HepG2 (cell line): ENCODE data around the gene SLITRK2. TPM values are rescaled to one million over a fixed set of nuclear protein-coding genes. Genes with fewer than 3 reads are reported as not detected.

Experiments
- ATAC-seq: fragments of 200-7000 bp; cut with Tn5 transposase; 3 replicates; pipeline ENCODE4 v1.9.1; 2020; ENCODE audit warnings: mild to moderate bottlenecking, moderate library complexity
- BruUV-seq: library from RNA; stranded (reverse); fragments of 400-500 nt; replicated peaks from 2 replicates; lab custom pipeline; 2021; lab: Mats Ljungman, UMichigan
- CTCF ChIA-PET: fragments of 300-600 bp; formaldehyde crosslinking; extraction: SDS; loops from one replicate; lab custom pipeline; 2021; ENCODE audit warnings: low total read pairs, inconsistent platforms, low intra/inter-chr PET ratio; lab: Yijun Ruan, JAX
- POLR2A ChIA-PET: fragments of 350-600 bp; sonication (Branson Sonifier 250); formaldehyde crosslinking; loops from one replicate; lab custom pipeline; 2020; ENCODE audit warnings: antibody characterized with exemption, inconsistent platforms; lab: Yijun Ruan, JAX
- DNase-seq: peaks from one replicate; pipeline ENCODE4 v3.0.0-alpha.2; 2015; ENCODE audit warnings: low spot score
- FAIRE-seq: peaks from 3 replicates; lab custom pipeline; 2011; peaks lifted over from hg19 to GRCh38; lab: Jason Lieb, UNC
- H2AFZ ChIP-seq: one replicate; pipeline ENCODE4 v1.6.1; 2011; ENCODE audit warnings: low read length, inconsistent platforms
- H3K27ac ChIP-seq: fragments of 300-600 bp; 3 replicates; pipeline ENCODE4 v1.8.0; 2011; ENCODE audit warnings: mixed run types, mild to moderate bottlenecking, mixed read lengths, low read length, inconsistent platforms; ENCODE audit not compliant: insufficient read depth; ENCODE audit errors: extremely low read length
- H3K27me3 ChIP-seq, 2 experiments: fragments of 200-600 bp in 1 of 2; 2 replicates in 1 of 2; 3 replicates in 1 of 2; pipeline versions ENCODE4 v1.6.0 to v1.8.0; 2011; ENCODE audit warnings: low read length in 2 of 2, mild to moderate bottlenecking in 2 of 2, moderate library complexity in 2 of 2, inconsistent platforms in 1 of 2; ENCODE audit not compliant: insufficient read depth in 2 of 2, control insufficient read depth in 1 of 2
- H3K36me3 ChIP-seq, 2 experiments: fragments of 200-600 bp in 1 of 2; replicated peaks in 1 of 2; 2 replicates in 1 of 2; 3 replicates in 1 of 2; pipeline versions ENCODE4 v1.5.1 to v1.8.0; 2011; ENCODE audit warnings: low read length in 2 of 2, inconsistent platforms in 1 of 2; ENCODE audit not compliant: insufficient read depth in 2 of 2, control insufficient read depth in 1 of 2
- H3K4me1 ChIP-seq: 2 replicates; pipeline ENCODE4 v1.5.1; 2012; ENCODE audit warnings: low read length, inconsistent platforms; ENCODE audit not compliant: insufficient read depth
- H3K4me2 ChIP-seq: 2 replicates; pipeline ENCODE4 v1.6.0; 2011; ENCODE audit warnings: low read depth, low read length, inconsistent platforms
- H3K4me3 ChIP-seq, 3 experiments: fragments of 200-600 bp in 1 of 3; sonication (generic), shearing (Covaris generic) in 1 of 3; replicated peaks in 1 of 3; 2 replicates each; pipeline ENCODE4 v1.5.1; 2011 to 2016; ENCODE audit warnings: low read length in 3 of 3, inconsistent platforms in 2 of 3, low read depth in 2 of 3, mild to moderate bottlenecking in 2 of 3, control low read depth in 1 of 3, mixed read lengths in 1 of 3; ENCODE audit not compliant: insufficient read depth in 1 of 3
- H3K79me2 ChIP-seq: one replicate; pipeline ENCODE4 v1.6.1; 2011; ENCODE audit warnings: low read length, inconsistent platforms; ENCODE audit not compliant: insufficient read depth
- H3K9ac ChIP-seq: 2 replicates; pipeline ENCODE4 v1.6.0; 2011; ENCODE audit warnings: mild to moderate bottlenecking, low read depth, low read length, inconsistent platforms; ENCODE audit not compliant: insufficient read depth
- H3K9me3 ChIP-seq: 2 replicates; pipeline ENCODE4 v1.5.1; 2012; ENCODE audit warnings: mild to moderate bottlenecking, low read length
- H4K20me1 ChIP-seq: 2 replicates; pipeline ENCODE4 v1.6.0; 2011; ENCODE audit warnings: inconsistent platforms, mild to moderate bottlenecking, low read length, moderate library complexity; ENCODE audit not compliant: insufficient read depth
- AFF4 ChIP-seq: sonication (generic); formaldehyde crosslinking; IDR thresholded peaks from 2 replicates; pipeline ENCODE4 v1.4.0; 2020; ENCODE audit warnings: missing genetic modification reagents
- DR1 ChIP-seq: sonication (generic); formaldehyde crosslinking; IDR thresholded peaks from 2 replicates; pipeline ENCODE4 v1.8.0; 2021; ENCODE audit warnings: mild to moderate bottlenecking, missing genetic modification reagents, inconsistent platforms
- E2F5 ChIP-seq: sonication (generic); formaldehyde crosslinking; conservative IDR thresholded peaks from 2 replicates; pipeline ENCODE4 v1.4.0; 2020; ENCODE audit warnings: missing genetic modification reagents
- GZF1 ChIP-seq: sonication (generic); formaldehyde crosslinking; IDR thresholded peaks from 2 replicates; pipeline ENCODE4 v1.5.1; 2020; ENCODE audit warnings: mild to moderate bottlenecking, missing genetic modification reagents
- HDAC1 ChIP-seq: sonication (generic); formaldehyde crosslinking; IDR thresholded peaks from 2 replicates; pipeline ENCODE4 v1.5.1; 2020; ENCODE audit warnings: mild to moderate bottlenecking, missing genetic modification reagents
- KDM4B ChIP-seq: sonication (generic); formaldehyde crosslinking; IDR thresholded peaks from 2 replicates; pipeline ENCODE4 v1.4.0; 2020; ENCODE audit warnings: missing genetic modification reagents
- SMARCE1 ChIP-seq: fragments of 450-650 bp; IDR thresholded peaks from 2 replicates; pipeline ENCODE4 v1.6.1; 2017; ENCODE audit warnings: borderline replicate concordance
- SMC3 ChIP-seq: IDR thresholded peaks from 2 replicates; pipeline ENCODE4 v1.6.1; 2011; ENCODE audit warnings: low read length, improper control_type of control experiment
- STAG1 ChIP-seq: sonication (generic); formaldehyde crosslinking; IDR thresholded peaks from 2 replicates; pipeline ENCODE4 v1.4.0; 2020; ENCODE audit warnings: missing genetic modification reagents
- ZNF335 ChIP-seq: sonication (generic); formaldehyde crosslinking; IDR thresholded peaks from 2 replicates; pipeline ENCODE4 v1.4.0; 2020; ENCODE audit warnings: missing genetic modification reagents
- ZNF607 ChIP-seq: sonication (generic); formaldehyde crosslinking; IDR thresholded peaks from 2 replicates; pipeline ENCODE4 v1.5.1; 2020; ENCODE audit warnings: missing genetic modification reagents, mild to moderate bottlenecking, borderline replicate concordance
- ZNF652 ChIP-seq: IDR thresholded peaks from 2 replicates; pipeline ENCODE4 v1.6.1; 2016; ENCODE audit warnings: low read depth, borderline replicate concordance
- ZNF784 ChIP-seq: sonication (generic); formaldehyde crosslinking; IDR thresholded peaks from 2 replicates; pipeline ENCODE4 v1.5.1; 2020; ENCODE audit warnings: missing genetic modification reagents, mild to moderate bottlenecking, borderline replicate concordance
- ZNF883 ChIP-seq: sonication (generic); formaldehyde crosslinking; IDR thresholded peaks from 2 replicates; pipeline ENCODE4 v1.5.1; 2020; ENCODE audit warnings: mild to moderate bottlenecking, missing genetic modification reagents; ENCODE audit errors: not compliant biosample characterization
- ZSCAN22 ChIP-seq: sonication (generic); formaldehyde crosslinking; IDR thresholded peaks from 2 replicates; pipeline ENCODE4 v1.4.0; 2020; ENCODE audit warnings: mild to moderate bottlenecking, missing genetic modification reagents
- WGBS: methylation state at CpG from one replicate; pipeline ENCODE4 v1.1.6; 2017; ENCODE audit warnings: low lambda C conversion rate; 5-methylcytosine and 5-hydroxymethylcytosine counted together
- in situ Hi-C: cut with HindIII; loops from 2 replicates; pipeline ENCODE4 v1.10.0; 2017; ENCODE audit warnings: low pct_unique_long_range_greater_than_20kb; ENCODE audit not compliant: extremely low pct_ligation_motif_present
- intact Hi-C: fragments of 100-400 bp; cut with micrococcal nuclease; formaldehyde crosslinking; loops from one replicate; pipeline ENCODE4 v1.10.0; 2022; ENCODE audit not compliant: unreplicated experiment
- polyA plus RNA-seq, 8 experiments: library from polyadenylated mRNA; depleted of rRNA in 3 of 8; stranded (reverse) in 7 of 8; unstranded in 1 of 8; fragments of >200 nt; fragmentation: Illumina TruSeq in 4 of 8; extraction: Trizol in 4 of 8; gene quantifications; 2 replicates each; pipeline versions ENCODE4 v1.2.1 to v1.2.3, GENCODE V29; 2011 to 2016; ENCODE audit warnings: low read depth in 4 of 8, missing spikeins in 1 of 8, mixed read lengths in 1 of 8; ENCODE audit not compliant: insufficient read depth in 1 of 8
- total RNA-seq, 5 experiments: library from RNA; depleted of rRNA; stranded (reverse); fragments of >200 nt; fragmentation: Illumina TruSeq; extraction: Trizol; gene quantifications; 2 replicates each; pipeline ENCODE4 v1.2.3, GENCODE V29; 2016; ENCODE audit warnings: low read depth in 1 of 5
- TF ChIP-seq, protein P1 (sequence below): sonication (generic); formaldehyde crosslinking; conservative IDR thresholded peaks from 2 replicates; pipeline ENCODE4 v1.4.0; 2020; ENCODE audit warnings: missing genetic modification reagents

The SLITRK2 gene
- total and polyA plus RNA-seq, 2 of the 13 experiments (the other 11 are each of a cell fraction or from before 2014, with no cell fraction given) = not detected

DNA sequence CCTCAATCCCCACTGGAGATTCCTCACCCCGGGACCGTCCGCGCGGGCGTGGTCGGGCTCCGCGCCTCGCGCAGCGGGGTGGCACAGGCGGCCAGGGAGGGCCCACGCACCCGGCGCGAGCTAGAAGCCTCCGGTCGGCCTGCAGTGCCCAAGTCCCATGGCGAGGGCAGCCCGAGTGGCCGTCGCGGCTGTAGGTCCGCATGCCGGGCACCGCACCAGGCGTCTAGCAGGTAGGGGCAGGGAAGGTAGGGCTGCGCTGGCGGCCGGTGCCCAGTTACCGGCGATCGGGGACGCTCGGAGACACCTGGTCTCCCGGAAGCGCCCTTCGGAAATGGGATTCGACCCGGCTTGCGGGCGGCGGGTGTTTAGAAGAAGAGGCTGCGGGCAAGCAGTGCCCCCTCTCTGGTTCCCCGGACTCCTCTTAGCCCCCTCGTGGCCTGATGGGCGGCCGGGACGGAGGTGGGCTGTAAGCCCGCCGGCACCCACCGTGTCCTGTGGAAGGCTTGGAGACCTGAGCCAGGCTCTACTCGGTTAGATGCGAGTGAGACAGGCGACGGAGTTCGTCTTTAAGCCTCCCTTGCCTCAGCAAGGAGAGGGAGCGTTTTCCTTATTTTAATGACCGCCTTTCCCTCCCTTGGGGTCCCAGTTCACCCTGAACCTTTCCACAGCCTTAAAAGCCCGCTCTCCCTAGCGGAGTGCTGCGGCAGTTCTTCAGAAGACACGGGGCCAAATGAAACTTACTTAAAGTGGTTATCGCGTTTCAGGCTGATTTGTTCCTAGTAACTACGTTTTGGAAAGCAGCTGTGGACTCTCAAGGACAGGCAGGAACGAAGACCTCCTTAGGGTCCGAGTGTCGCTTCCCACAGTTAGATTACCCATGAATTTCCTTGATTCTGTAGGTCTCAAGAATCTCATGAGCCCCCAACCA lies 821 bp downstream of the SLITRK2 start:
- no TSS peak for BruUV-seq
- intact Hi-C loops (no loop called here), in situ Hi-C loops (no loop called here)
- ATAC-seq (no peak), FAIRE-seq (no peak), DNase-seq (no peak)
- Histone ChIP-seq H4K20me1 (no peaks in the 10 kb centered on the region), H3K4me1 (no peaks in the 10 kb centered on the region), H3K27me3 (no peaks in the 10 kb centered on the region), H3K9me3 (no peaks in the 10 kb centered on the region), H3K4me3 (no peak overlapping the region), H3K27ac (no peak overlapping the region), H3K4me2 (no peak overlapping the region), H3K79me2 (no peaks in the 10 kb centered on the region), H2AFZ (no peak overlapping the region), H3K9ac (no peak overlapping the region), H3K36me3 (no peaks in the 10 kb centered on the region)
- CTCF ChIA-PET = no interaction called here
- POLR2A ChIA-PET = no interaction called here
- 20% methylated on average over 11 of the region's 70 CpGs for WGBS
- TF ChIP-seq, protein P1, sequence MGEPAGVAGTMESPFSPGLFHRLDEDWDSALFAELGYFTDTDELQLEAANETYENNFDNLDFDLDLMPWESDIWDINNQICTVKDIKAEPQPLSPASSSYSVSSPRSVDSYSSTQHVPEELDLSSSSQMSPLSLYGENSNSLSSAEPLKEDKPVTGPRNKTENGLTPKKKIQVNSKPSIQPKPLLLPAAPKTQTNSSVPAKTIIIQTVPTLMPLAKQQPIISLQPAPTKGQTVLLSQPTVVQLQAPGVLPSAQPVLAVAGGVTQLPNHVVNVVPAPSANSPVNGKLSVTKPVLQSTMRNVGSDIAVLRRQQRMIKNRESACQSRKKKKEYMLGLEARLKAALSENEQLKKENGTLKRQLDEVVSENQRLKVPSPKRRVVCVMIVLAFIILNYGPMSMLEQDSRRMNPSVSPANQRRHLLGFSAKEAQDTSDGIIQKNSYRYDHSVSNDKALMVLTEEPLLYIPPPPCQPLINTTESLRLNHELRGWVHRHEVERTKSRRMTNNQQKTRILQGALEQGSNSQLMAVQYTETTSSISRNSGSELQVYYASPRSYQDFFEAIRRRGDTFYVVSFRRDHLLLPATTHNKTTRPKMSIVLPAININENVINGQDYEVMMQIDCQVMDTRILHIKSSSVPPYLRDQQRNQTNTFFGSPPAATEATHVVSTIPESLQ (CRISPR knock-in tag) = no peak
- TF ChIP-seq ZNF784 (CRISPR knock-in tag) (no peak), ZNF883 (CRISPR knock-in tag) (no peak), KDM4B (no peak), HDAC1 (no peak), GZF1 (no peak), E2F5 (no peak), SMC3 (no peak), ZNF607 (CRISPR knock-in tag) (no peak), ZNF335 (no peak), ZSCAN22 (CRISPR knock-in tag) (no peak), ZNF652 (CRISPR knock-in tag) (no peak), AFF4 (CRISPR knock-in tag) (no peak), STAG1 (CRISPR knock-in tag) (no peak), SMARCE1 (no peak), DR1 (CRISPR knock-in tag) (no peak)
